ENCODE data around the gene OSBPL1A.

- TF ChIP-seq CTCF (IDR thresholded peaks at IDR 0.05) (no peak), POLR2A (IDR thresholded peaks at IDR 0.05) (no peak)
These were observed 209.9 kb downstream of the OSBPL1A start for GRCh38 chr18:24187689-24188088.
